ENCODE measurements around the gene SORBS1.

DNA sequence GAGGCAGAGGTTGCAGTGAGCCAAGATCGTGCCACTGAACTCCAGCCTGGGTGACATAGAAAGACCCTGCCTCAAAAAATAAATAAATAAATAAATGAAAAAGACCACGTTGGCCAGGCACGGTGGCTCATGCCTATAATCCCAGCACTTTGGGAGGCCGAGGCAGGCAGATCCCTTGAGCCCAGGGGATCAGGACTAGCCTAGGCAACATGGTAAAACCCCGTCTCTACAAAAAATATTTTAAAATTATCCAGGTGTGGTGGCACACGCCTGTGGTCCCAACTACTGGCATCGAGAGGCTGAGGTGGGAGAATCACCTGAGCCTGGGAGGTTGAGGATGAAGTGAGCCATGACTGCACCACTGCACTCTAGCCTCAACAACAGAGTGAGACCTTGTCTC is 153.6 kb downstream of the SORBS1 start:
- TF ChIP-seq, protein P1, sequence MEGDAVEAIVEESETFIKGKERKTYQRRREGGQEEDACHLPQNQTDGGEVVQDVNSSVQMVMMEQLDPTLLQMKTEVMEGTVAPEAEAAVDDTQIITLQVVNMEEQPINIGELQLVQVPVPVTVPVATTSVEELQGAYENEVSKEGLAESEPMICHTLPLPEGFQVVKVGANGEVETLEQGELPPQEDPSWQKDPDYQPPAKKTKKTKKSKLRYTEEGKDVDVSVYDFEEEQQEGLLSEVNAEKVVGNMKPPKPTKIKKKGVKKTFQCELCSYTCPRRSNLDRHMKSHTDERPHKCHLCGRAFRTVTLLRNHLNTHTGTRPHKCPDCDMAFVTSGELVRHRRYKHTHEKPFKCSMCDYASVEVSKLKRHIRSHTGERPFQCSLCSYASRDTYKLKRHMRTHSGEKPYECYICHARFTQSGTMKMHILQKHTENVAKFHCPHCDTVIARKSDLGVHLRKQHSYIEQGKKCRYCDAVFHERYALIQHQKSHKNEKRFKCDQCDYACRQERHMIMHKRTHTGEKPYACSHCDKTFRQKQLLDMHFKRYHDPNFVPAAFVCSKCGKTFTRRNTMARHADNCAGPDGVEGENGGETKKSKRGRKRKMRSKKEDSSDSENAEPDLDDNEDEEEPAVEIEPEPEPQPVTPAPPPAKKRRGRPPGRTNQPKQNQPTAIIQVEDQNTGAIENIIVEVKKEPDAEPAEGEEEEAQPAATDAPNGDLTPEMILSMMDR (conservative IDR thresholded peaks at IDR 0.05), result no peak
- no peak for TF ChIP-seq ZFX (IDR thresholded peaks at IDR 0.05)

Data from C4-2B (cell line).